Erythroblast (primary cell): ENCODE results near the gene LCN2.

Experiments used
- GATA1 ChIP-seq: IDR thresholded peaks from 2 replicates; pipeline ENCODE4 v1.6.1; 2011; ENCODE audit warnings: low read depth, mild to moderate bottlenecking, control low read depth, low read length, moderate library complexity
- POLR2A ChIP-seq: IDR thresholded peaks from 2 replicates; pipeline ENCODE4 v1.6.1; 2011; ENCODE audit warnings: mild to moderate bottlenecking, low read length

- TF ChIP-seq POLR2A (no peak), GATA1 (no peak)
Measured at GRCh38 chr9:128159522-128159783, 10.2 kb downstream of the LCN2 start.
